NCI-H2029 (cell line): ENCODE measurements around the gene PTTG1IP.

Experiments
- DNase-seq: peaks from one replicate; lab custom pipeline; 2025; lab: John Stamatoyannopoulos, UW

Gene PTTG1IP

GRCh38 chr21:44823179-44823660, 50.3 kb downstream of the PTTG1IP start:
- DNase-seq: no peak

- DNase-seq: no peak
Measured at GRCh38 chr21:44822484-44823178, 50.9 kb downstream of the PTTG1IP start.

DNA sequence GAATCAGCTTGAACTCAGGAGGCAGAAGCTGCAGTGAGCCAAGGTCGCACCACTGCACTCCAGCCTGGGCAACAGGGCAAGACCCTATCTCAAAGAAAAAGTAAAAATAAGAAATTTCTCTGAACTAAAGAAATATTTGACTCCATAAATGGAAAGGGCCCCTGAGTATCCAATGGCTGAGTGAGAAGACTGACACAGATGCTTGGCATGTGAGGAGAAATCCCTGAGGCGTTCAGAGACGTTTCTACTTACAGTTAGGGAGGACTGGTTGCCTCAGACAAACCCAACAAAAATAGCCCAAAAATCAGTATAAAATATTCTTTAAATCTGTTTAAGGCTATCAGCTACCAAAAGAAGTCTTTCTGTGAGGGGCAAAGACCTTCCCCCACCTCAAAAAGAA, 52.6 kb downstream of the PTTG1IP start:
- DNase-seq: no peak

GRCh38 chr21:44819283-44820243, 53.9 kb downstream of the PTTG1IP start:
- no peak for DNase-seq

DNA sequence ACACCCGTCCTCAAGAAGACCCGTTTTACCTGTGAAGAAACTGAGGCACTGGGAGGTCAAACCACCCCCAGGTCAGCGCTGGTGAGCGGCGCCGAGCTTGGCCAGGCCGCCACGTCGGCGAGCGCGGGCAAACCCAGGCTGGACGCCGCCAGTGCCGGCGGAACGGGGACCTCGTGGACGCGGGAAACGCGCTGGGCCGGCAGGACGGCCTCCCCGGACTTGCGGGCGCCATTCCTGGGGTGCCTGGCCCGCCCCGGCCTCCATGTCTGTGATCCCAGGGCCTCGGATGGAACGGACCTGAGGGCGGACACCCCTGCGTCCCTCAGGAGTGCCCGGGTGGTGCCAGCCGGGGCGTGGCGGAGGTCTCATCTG, 54.9 kb downstream of the PTTG1IP start:
- DNase-seq: no peak

DNA sequence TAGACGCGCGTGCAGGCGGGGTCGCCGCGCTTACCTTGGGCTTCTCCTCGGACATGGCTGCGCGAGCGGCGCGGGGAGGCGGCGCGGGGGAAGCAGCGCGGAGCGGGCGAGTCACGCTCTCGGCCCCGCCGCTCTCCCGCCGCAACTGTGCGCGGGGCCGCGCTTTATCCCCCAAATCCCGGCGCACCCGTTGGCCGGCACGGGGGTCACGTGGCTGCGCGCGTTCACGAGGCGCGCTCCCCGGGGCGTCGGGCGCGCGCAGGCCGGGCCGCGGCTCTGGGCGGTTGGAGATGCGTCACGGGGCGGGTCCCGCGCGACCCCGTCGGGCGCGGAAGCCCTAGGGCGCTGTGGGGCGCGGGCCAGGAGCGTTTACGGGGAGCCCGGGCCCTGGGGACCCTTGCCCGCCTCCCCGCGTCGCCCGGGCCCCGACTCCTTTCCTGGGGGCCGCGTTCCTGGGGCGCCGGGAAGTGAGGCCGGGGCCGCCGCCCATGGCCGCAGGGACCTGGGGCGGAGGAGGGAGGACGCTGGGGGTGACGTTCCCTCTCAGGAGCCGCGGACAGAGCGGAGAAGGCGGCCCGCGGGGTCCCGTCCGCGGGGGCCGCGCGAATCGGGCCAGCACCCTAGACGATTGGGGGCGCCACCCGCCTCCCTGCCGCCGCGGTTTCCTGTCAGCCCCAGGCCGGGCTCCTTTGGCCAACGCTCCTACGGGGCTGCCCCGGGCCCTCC, 55.4 kb downstream of the PTTG1IP start, which contains the start of gene SUMO3:
TSS of gene SUMO3 (minus strand) at position 149 of the 726 bp plus-strand sequence. CDS start at position 55, 94 bp downstream.
- peak; percentile 44 for DNase-seq

DNA sequence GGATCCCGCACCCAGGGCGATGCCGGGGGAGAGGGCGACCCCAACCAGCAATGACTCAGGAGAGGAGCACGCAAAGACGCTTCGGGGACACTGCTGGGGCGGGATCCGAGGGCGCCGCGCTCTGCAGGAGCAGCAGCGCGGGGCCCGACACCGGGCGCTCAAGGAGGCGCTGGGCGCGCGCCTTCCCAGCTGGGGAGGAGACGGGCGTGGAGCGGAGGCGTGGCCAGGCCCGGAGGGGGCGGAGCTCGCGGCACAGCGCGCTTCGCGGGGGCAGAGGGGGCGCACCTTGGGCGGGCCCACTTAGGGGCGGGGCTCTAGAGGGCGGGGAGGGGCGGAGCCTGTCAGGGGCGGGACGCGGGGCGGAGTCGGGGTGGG, 56.0 kb downstream of the PTTG1IP start:
- peak; percentile 86 for DNase-seq

- no peak for DNase-seq
Measured at GRCh38 chr21:44816761-44817505, 56.6 kb downstream of the PTTG1IP start.

GRCh38 chr21:44815852-44816628, 57.5 kb downstream of the PTTG1IP start:
- DNase-seq: no peak

GRCh38 chr21:44815225-44815624, 58.3 kb downstream of the PTTG1IP start:
- DNase-seq: no peak

- no peak for DNase-seq
Measured at GRCh38 chr21:44814498-44815023, 58.9 kb downstream of the PTTG1IP start.

DNA sequence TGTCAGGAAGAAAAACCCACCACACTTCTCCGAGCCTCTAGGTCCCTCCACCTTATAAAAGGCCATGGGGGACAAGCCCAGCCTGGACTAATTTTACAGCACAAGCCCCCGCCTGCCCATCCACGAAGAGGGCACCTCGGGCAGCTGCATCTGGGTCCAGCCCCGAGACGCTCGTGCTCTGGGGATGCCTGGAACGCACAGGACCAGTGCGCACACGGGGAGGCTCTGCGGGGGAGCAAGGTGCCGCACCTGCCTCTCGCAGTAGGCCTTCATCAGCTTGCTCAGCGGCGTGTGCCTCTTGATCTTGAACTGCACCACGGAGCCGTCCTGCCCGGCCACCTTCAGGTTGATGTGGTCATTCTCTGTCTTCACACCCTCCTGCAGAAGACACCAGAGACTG, 59.8 kb downstream of the PTTG1IP start:
- no peak for DNase-seq

GRCh38 chr21:44813149-44813548, 60.3 kb downstream of the PTTG1IP start:
- no peak for DNase-seq

GRCh38 chr21:44812640-44813039, 60.9 kb downstream of the PTTG1IP start:
- no peak for DNase-seq

- no peak for DNase-seq
Measured at GRCh38 chr21:44810779-44811178, 62.7 kb downstream of the PTTG1IP start.

DNA sequence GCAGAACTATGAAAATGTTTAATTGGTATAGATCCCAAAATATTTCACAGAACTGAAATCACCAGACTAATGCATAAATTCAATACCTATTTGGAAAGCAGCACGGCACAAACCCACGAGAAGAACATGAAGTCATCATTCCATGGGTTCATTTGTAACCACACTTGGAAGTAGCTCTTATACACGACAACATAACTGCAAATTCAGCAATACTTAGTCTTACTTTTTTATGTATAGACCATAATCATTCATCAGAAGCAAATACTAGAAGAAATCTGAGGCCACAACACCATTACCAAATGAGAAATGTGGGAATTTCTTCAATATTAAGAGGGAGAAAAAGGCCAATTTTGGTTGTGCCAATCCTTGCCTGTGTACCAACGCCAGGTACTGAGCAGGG, 67.6 kb downstream of the PTTG1IP start:
- no peak for DNase-seq

- no peak for DNase-seq
Measured at GRCh38 chr21:44805226-44805625, 68.3 kb downstream of the PTTG1IP start.

- DNase-seq: no peak
Measured at GRCh38 chr21:44804762-44805161, 68.7 kb downstream of the PTTG1IP start.

DNA sequence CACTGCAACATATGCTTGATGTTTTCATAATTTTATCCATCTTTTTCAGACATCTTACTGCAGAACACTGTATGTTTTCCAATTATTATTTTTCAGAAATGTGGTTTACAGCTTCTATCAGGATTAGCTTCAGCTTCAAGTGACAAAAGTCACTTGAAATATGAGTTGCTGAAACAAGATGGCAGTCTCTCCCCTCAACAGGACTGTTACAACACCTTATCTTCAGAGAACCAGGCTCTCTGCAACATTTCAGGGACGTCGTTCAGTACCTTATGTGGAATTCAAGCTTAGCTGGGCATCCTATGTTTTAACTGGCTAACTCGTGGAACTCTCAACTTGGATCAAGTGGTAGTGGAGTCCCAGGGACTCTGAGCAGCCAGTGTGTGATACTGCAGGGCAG, 69.8 kb downstream of the PTTG1IP start:
- DNase-seq: no peak

DNA sequence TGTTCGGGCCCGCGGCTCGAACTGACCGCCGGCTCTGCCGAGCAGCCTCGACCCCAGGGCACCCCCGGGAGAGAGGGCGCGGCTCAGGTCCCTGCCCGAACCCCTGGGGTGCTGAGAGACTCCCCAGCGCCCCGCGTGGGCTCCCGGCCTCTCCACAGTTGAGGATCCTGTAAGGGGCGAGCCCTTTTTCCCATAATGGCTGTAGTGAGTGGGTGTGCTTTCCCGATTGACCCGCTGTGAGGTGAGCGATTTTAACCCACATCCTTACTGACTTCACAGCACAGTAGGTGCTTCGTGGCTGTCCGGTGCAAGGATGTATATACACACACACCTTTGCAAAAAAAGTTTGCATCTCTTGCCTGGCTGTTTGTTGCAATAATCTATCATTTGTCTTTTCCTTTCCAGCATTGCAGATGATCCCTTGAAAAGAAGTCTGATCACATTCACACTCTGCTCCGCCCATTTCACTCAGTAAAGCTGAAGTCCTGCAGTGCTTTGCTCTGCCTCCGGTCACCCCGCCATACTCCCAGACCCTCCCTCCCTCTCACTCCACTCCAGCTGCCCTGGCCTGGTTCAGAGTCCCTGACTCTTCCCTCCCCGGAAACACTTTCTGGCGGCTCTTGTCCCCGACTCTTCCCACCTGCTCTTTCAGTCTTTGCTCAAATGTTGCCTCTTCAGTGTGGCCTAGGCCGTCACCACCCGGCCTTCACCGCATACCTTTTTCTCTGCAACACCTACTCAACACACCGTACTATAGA, 70.9 kb downstream of the PTTG1IP start:
- no peak for DNase-seq
